Measurements from ENCODE around the gene LIPG.

Gene LIPG

DNA sequence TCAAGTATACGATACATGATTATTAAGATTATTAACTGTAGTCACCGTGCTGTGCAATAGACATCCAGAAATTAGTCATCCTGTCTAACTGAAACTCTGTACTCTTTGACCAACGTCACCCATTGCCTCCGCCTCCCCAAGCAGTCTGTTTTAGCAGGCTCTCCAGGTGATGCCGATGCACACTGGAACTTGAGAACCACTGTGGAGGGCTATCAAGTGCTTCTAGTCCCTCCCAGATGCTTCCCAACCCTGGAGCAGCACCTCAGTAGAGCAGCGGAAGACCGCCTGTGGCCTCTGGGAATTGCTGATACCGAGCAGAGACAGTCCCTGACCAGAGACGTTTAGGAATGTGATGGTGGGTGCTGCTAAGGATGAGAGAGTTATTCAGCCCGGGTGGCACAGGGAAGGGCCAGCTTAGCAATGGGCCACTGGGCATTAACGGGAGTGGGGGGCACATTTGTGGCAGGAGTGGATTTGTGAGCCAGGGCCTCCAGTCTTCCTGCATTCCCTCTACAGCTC lies 50.7 kb downstream of the LIPG start:
- no peak for DNase-seq (ENCODE audit: low read depth)

DNA sequence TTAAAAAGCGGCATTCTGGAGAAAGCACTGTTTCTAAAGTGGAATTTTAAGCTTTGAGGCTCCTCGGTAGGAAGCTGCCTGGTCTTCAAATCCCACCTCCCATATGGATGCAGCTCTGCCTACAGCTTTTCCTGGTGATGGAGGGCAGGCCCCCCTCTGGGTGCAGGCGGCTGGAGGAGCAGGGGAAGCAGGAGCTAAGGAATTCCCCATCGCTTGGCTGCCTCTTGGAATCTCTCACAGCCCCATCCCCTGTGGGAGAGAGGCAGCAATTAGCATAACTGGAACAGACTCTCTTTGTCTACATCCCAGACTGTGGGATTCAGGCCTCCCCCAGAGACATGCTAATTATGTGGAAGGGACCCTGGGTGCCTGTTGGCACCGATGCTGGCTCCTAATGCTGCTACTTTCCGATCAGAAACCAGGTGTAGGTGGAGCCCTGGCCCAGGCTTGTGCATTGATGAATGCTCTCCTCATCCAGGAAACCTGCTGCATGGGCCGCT lies 51.3 kb downstream of the LIPG start:
- DNase-seq (ENCODE audit: low read depth), result no peak

DNA sequence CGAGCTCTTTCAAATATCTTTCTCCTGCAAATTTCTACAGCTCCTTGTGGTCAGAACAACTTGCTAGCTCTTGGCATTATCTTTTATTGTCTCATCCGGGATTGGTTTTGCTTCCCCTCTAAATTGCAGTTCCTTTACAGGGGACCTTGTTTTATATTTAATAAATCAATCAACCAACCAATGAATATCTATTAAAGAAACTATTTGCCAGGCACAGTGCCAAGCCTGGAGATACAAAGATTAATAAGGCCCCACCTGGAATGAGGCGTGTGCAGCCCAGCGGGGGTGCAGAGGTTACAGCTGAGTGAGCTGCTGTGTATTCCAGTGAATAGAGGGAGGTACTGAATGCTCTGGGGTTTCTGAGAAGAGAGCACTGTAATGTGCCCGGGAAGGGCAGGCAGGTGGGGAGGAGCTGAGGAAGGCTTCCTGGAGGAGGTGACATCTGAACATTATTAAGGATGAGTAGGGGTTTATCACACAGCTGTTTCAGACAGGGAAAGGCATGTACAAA lies 51.8 kb downstream of the LIPG start:
- no peak for DNase-seq (ENCODE audit: low read depth)

- no peak for DNase-seq (ENCODE audit: low read depth)
Measured at GRCh38 chr18:49616618-49617328, 54.9 kb downstream of the LIPG start.

DNA sequence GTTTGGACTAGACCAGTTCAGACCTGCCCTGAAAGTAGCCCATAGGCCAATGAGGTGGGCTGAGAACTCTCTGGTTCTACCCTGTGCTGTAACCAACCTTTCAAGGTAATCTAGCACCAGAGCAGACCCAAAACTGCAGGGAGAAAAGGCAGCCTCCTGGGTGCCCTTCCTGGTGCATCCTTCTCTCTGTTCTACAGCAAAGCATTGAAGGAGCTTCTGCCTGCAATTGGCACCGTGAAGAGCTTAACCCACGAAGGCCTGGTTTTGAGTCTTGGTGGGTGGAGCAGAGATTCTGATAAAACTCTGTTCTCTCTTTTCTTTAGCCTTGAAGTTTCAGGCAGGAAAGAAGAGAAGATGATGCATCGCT lies 55.5 kb downstream of the LIPG start:
- DNase-seq (ENCODE audit: low read depth), result no peak

DNA sequence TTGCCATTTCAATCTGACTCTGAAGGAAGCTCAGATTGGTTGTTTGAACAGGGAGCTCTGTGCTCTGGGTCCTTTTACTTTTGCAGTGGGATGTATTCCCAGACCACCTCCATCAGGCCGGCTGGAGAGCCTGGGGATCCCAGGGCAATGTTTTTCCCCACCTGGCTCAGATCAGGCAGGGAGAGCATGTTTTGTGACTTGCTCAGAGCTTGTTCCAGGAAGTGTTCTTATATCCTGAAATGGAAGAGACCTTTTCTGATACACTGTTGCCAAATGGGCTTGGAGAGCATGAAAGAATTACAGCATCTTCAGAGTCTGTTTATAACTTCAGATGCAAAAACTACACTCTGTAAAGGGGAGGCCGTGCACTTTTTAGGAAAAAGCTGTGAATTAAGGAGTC lies 56.0 kb downstream of the LIPG start:
- DNase-seq (ENCODE audit: low read depth), result no peak

GRCh38 chr18:49618742-49619681 lies 57.2 kb downstream of the LIPG start:
- no peak for DNase-seq (ENCODE audit: low read depth)

GRCh38 chr18:49619801-49620200 lies 57.9 kb downstream of the LIPG start:
- DNase-seq (ENCODE audit: low read depth), result no peak

- DNase-seq (ENCODE audit: low read depth), result no peak
Measured at GRCh38 chr18:49621301-49621700, 59.4 kb downstream of the LIPG start.

DNA sequence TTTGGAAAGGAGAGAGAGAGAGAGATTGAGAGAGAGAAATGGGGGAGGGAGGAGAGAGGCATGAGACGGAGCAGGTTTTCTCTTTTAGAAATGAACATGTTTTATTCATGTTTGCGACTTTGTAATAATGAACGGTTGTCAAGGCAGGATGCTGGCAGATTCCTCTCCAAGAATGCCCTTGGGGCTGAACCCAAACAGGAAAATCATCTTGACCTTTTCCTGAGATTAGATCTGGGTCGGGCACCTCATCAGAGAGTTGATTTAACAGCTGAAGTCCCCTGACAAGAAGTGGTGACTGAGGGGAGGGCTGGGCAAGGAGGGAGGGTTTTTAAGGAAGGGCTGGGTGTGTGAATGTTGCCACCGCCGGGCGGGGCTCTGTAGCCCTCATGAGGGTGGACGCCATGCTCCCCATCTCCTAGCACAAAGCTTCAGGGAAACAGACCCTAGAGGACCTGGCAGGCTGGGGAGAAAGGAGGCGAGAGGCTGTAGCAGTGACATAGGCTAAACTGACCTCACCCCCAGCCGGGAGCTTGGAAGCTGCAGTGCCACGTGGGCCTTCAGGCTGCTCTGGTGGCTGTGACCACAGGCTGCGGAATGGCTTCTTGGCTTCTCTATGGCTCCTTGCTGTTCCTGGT lies 60.0 kb downstream of the LIPG start:
- no peak for DNase-seq (ENCODE audit: low read depth)

DNA sequence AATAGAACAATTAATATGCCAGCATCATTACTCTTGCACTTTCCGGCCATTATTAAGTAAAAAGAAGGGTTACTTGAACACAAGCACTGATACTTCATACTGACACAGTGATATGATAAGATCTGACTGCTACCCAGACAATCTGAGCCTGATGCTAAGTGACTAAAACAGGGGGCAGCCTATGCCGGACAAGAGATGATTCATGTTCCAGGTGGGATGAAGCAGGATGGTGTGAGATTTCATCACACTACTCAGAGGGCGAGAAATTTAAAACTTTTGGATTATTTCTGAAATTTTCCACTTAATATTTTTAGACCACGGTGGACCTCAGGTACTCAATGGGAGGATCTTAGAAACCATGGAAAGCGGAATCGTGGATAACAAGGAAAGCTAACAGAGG lies 61.7 kb downstream of the LIPG start:
- no peak for DNase-seq (ENCODE audit: low read depth)

- no peak for DNase-seq (ENCODE audit: low read depth)
Measured at GRCh38 chr18:49625021-49625691, 63.3 kb downstream of the LIPG start.

- DNase-seq (ENCODE audit: low read depth), result no peak
Measured at GRCh38 chr18:49626842-49627467, 65.1 kb downstream of the LIPG start.

GRCh38 chr18:49628119-49628518 lies 66.3 kb downstream of the LIPG start:
- no peak for DNase-seq (ENCODE audit: low read depth)

GRCh38 chr18:49628881-49629795 lies 67.3 kb downstream of the LIPG start:
- DNase-seq (ENCODE audit: low read depth), result no peak

DNA sequence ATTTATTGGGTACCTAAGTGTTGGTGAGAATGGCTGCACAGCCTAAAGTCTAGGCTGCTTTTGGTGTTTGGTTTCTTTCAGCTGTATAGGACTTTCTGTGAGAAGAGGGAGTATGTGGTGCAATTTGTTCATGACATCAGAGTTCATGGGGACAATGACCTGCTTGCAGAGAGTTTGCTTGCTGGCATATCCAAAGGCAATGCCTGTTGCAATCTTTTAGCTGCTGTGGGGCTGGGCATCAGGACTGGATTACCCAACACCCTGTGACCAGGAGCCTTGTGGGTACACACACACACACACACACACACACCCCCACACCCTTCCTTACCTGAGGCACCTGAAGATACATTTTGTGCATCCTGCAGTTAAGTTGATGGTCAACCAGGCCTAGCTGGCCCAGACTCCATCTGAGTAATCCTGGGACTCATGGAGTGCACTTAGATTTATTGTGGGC lies 68.4 kb downstream of the LIPG start:
- DNase-seq (ENCODE audit: low read depth), result no peak

DNA sequence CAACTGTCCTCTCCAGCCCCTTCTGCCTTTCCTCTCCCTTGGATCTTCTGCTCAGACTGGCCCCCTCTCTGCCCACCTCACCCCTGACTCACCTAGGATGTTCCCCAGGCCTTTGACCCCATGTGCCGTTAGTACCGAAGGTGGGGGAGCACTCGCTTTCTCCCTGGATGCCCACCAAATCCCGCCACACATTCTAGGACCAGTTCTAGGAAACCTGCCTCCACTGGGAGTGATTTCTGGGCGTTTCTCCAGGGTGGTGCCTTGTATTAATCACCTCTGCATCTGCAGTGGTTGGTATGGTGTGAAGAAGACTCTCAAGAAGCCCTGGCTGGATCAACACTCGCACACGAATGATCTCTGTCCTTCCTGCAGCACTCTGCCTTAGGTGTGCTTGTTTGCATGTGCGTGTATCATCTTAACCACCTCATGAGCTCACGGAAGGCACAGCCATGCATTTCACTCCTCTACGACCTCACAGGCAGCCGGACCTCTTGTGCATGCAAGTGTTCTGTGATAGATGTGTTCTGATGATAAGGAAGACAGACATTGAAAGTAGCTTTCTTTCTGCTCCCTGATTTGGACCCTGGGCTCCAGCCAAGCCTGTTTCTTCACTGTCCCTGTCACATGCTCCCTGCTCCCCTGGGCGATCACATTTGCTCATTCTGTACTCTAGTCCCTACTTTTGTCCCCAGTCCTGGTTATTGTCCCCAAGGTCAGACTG lies 69.4 kb downstream of the LIPG start:
- no peak for DNase-seq (ENCODE audit: low read depth)

GRCh38 chr18:49632588-49632987 lies 70.7 kb downstream of the LIPG start:
- DNase-seq (ENCODE audit: low read depth), result no peak

GRCh38 chr18:49638209-49638785 lies 76.4 kb downstream of the LIPG start:
- no peak for DNase-seq (ENCODE audit: low read depth)
